Esophagus muscularis mucosa (tissue), 4 donors: ENCODE results near the gene ZNF101. TPM values are rescaled to one million over a fixed set of nuclear protein-coding genes. Genes with fewer than 3 reads are reported as not detected.

Experiments used
- DNase-seq: peaks from one replicate; pipeline ENCODE4 v3.0.0-alpha.2; 2017; ENCODE audit errors: extremely low spot score
- H3K27ac ChIP-seq, 4 donors: fragments of 200-600 bp; sonication (generic); replicated peaks in 1 of 4; 1 replicate in 3 of 4; 2 replicates in 1 of 4; pipeline ENCODE4 v1.5.1; 2016 to 2019; ENCODE audit warnings: mild to moderate bottlenecking in 1 of 4
- H3K27me3 ChIP-seq, 4 donors: fragments of 200-600 bp; sonication (generic); one replicate each; pipeline versions ENCODE4 v1.5.1 to v1.6.0; 2016 to 2019
- H3K36me3 ChIP-seq, 4 donors: fragments of 200-600 bp; sonication (generic); one replicate each; pipeline ENCODE4 v1.5.1; 2016 to 2019
- H3K4me1 ChIP-seq, 4 donors: fragments of 200-600 bp; sonication (generic); one replicate each; pipeline ENCODE4 v1.5.1; 2016 to 2019
- H3K4me3 ChIP-seq, 4 donors: fragments of 200-600 bp; sonication (generic); 1 replicate in 2 of 4; 2 replicates in 2 of 4; pipeline ENCODE4 v1.5.1; 2016 to 2019; ENCODE audit warnings: mild to moderate bottlenecking in 4 of 4, moderate library complexity in 1 of 4
- H3K9me3 ChIP-seq, 4 donors: fragments of 200-600 bp; sonication (generic); 1 replicate in 3 of 4; 2 replicates in 1 of 4; pipeline ENCODE4 v1.5.1; 2016 to 2019
- EP300 ChIP-seq: sonication (generic); formaldehyde crosslinking; IDR thresholded peaks from one replicate; pipeline ENCODE4 v1.6.1; 2017; ENCODE audit warnings: antibody characterized with exemption
- POLR2A ChIP-seq: fragments of 450-650 bp; IDR thresholded peaks from one replicate; pipeline ENCODE4 v1.6.1; 2017; ENCODE audit warnings: antibody characterized with exemption, moderate library complexity, mild to moderate bottlenecking, low read depth
- POLR2AphosphoS5 ChIP-seq, 2 donors: sonication (generic); formaldehyde crosslinking; IDR thresholded peaks; one replicate each; pipeline ENCODE4 v1.6.1; 2017; ENCODE audit warnings: antibody characterized with exemption in 2 of 2
- WGBS: methylation state at CpG from one replicate; pipeline ENCODE4 v1.1.5; 2018; 5-methylcytosine and 5-hydroxymethylcytosine counted together
- intact Hi-C: fragments of 100-400 bp; cut with DNase I; formaldehyde crosslinking; loops from one replicate; pipeline ENCODE4 v1.15.1; 2023
- total RNA-seq, 4 donors: library from RNA; depleted of rRNA; stranded (reverse); fragments of >200 nt; gene quantifications; one replicate each; pipeline versions ENCODE4 v1.1.0 to v1.2.1, GENCODE V29; 2016
- TF ChIP-seq, protein P1 (sequence below), 3 experiments: fragments of 200-600 bp in 2 of 3; fragments of 450-650 bp in 1 of 3; sonication (generic) in 2 of 3; IDR thresholded peaks; one replicate each; pipeline ENCODE4 v1.5.1; 2017 to 2019; ENCODE audit warnings: antibody characterized with exemption in 3 of 3, mild to moderate bottlenecking in 2 of 3, moderate library complexity in 1 of 3

ZNF101 gene
- total RNA-seq, 4 donors from 2014 or later, result 4.5 to 7.1 (median 5.7) TPM

DNA sequence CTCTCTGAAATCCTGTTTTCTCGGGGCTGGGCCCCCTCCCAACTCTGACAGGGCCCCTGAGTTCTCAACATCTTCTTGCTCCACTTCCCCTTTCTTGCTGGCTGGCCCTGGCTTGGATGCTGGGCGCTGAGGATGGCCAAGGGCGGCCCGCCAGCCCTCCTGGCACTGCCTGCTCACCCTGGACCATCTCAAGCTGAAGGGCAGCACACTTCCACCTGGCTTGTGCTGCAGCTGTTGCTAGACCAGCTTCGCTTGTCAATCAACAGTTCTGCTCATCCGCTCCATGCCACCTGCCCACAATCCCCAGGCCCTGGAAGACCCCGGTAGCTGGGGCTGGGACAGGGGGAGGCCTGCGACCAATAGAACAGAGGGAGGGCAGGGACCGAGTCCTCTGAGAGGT lies 18.3 kb upstream of the ZNF101 start:
- TF ChIP-seq POLR2AphosphoS5 (IDR thresholded peaks at IDR 0.05) (no peak), POLR2A (no peak), EP300 (no peak)
- TF ChIP-seq, protein P1, sequence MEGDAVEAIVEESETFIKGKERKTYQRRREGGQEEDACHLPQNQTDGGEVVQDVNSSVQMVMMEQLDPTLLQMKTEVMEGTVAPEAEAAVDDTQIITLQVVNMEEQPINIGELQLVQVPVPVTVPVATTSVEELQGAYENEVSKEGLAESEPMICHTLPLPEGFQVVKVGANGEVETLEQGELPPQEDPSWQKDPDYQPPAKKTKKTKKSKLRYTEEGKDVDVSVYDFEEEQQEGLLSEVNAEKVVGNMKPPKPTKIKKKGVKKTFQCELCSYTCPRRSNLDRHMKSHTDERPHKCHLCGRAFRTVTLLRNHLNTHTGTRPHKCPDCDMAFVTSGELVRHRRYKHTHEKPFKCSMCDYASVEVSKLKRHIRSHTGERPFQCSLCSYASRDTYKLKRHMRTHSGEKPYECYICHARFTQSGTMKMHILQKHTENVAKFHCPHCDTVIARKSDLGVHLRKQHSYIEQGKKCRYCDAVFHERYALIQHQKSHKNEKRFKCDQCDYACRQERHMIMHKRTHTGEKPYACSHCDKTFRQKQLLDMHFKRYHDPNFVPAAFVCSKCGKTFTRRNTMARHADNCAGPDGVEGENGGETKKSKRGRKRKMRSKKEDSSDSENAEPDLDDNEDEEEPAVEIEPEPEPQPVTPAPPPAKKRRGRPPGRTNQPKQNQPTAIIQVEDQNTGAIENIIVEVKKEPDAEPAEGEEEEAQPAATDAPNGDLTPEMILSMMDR (IDR thresholded peaks at IDR 0.05), result no peak
- H3K36me3 ChIP-seq, result peaks cover 76 to 100% (median 97%) of the 10 kb centered on the region in 4 donors
- intact Hi-C loops, result no loop called here
- H3K27me3 ChIP-seq, result no peaks in the 10 kb centered on the region
- no peak overlapping the region for H3K27ac ChIP-seq
- DNase-seq, result no peak
- H3K4me3 ChIP-seq, result no peak overlapping the region
- H3K9me3 ChIP-seq, result no peaks in the 10 kb centered on the region
- H3K4me1 ChIP-seq, result no peaks in the 10 kb centered on the region
- WGBS, result 92% methylated on average over 9 of the region's 9 CpGs

DNA sequence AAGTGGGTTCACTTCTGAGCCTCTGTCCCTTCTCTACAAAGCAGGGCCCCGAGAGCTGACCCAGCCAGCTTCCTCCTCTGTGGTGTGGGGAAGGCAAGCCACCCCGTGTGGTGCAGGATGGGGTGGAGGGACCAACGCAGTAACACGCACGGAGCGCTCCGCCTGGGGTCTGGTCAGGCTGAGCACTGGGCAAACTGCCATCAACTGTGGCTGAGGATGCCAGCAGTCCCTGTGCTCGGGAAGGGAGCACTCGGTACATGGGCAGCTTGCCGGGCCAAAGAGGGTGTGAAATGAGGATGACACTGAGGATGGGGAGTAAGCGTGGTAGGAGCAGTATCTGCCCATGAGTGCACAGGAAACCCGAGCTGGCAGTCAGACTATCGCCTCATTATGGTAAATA lies 17.6 kb upstream of the ZNF101 start:
- no peak overlapping the region for H3K27ac ChIP-seq
- no peaks in the 10 kb centered on the region for H3K9me3 ChIP-seq
- intact Hi-C loops, result no loop called here
- no peaks in the 10 kb centered on the region for H3K4me1 ChIP-seq
- peaks cover 76 to 100% (median 97%) of the 10 kb centered on the region in 4 donors for H3K36me3 ChIP-seq
- no peak for DNase-seq
- no peak for TF ChIP-seq POLR2A
- TF ChIP-seq, protein P1 (IDR thresholded peaks at IDR 0.05), result no peak
- no peak for TF ChIP-seq EP300
- no peak for TF ChIP-seq POLR2AphosphoS5 (IDR thresholded peaks at IDR 0.05)
- no peaks in the 10 kb centered on the region for H3K27me3 ChIP-seq
- 67% methylated on average over 7 of the region's 13 CpGs for WGBS
- H3K4me3 ChIP-seq, result no peak overlapping the region

DNA sequence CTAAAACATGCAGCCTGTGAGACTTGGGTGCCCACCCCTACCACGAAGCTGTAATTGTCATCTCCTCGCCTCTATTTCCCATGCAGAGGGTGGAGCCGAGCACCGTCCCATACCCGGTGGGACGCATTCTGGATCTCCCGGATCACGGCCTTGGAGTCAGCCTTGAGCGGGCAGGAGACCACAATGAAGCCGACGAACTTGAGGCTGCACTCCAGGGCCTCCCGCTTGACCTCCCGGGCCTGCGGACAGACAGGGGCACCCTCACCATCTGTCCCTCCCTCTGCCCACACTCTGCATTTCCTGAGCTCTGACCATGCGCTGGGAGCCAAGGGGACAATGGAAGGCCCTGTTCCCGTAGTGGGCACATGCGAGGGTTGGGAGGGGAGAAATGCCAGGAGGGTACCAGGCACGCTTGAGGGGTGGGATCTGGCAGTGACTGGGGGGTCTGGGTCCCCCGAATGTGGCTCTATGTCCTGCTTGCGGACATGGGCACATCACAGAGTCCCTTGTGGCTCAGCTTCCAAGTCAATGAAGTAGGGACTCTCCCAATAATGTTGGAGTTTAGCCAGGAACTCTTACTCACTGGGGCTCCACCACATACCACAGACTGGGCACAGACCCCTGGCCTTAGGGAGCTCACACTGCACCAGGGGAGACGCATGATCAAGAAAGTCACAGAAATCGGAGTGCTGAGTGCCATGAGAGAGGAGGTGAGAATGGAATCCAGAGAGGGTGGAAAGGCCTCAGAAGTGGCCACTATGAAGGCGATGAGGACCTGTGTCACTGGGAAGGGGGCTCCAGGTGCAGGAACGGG lies 15.9 kb upstream of the ZNF101 start:
- H3K4me1 ChIP-seq, result peaks cover 0 to 3% (median 0%) of the 10 kb centered on the region in 4 donors
- TF ChIP-seq EP300 (no peak), POLR2A (no peak), POLR2AphosphoS5 (IDR thresholded peaks at IDR 0.05) (no peak)
- TF ChIP-seq, protein P1 (IDR thresholded peaks at IDR 0.05), result no peak
- H3K27ac ChIP-seq, result no peak overlapping the region
- H3K36me3 ChIP-seq, result peaks cover 73 to 100% (median 97%) of the 10 kb centered on the region in 4 donors
- H3K9me3 ChIP-seq, result no peaks in the 10 kb centered on the region
- no peaks in the 10 kb centered on the region for H3K27me3 ChIP-seq
- no peak for DNase-seq
- 94% methylated on average over 21 of the region's 24 CpGs for WGBS
- no peak overlapping the region for H3K4me3 ChIP-seq
- intact Hi-C loops, result no loop called here

DNA sequence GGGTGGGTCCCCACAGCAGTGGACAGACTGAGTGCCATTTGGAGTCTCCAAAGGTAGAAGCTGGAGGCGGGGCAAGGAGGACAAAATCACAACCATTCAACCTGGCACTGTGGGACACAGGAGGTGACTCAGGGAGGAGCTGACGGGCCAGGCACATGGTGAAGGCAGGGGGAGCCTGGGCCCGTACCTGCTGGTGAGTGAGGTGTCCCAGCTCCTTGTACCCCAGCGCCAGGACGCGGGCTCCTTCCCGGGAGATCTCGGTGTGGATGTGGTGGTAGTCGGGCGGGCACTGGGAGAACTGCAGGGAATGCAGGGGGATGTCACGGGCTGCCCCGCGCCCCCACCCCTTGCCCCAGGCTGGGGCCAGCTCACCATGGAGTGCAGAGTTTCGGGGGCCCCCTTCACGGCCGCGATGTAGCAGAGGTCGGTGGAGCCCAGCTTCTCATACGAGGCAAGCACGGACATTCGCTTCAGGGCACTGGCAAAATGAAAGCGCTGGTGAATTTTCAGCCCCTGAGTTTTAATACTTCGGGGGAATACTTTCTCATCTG lies 15.0 kb upstream of the ZNF101 start:
- Histone ChIP-seq H3K36me3 (peaks cover 73 to 100% (median 99%) of the 10 kb centered on the region in 4 donors), H3K4me3 (no peak overlapping the region), H3K9me3 (no peaks in the 10 kb centered on the region), H3K27me3 (no peaks in the 10 kb centered on the region), H3K4me1 (peaks cover 0 to 3% (median 0%) of the 10 kb centered on the region in 4 donors), H3K27ac (no peak overlapping the region)
- WGBS, result 93% methylated on average over 23 of the region's 23 CpGs
- TF ChIP-seq, protein P1 (IDR thresholded peaks at IDR 0.05), result no peak
- TF ChIP-seq POLR2A (no peak), EP300 (no peak), POLR2AphosphoS5 (IDR thresholded peaks at IDR 0.05) (no peak)
- intact Hi-C loops, result no loop called here
- DNase-seq, result no peak
